Measurements from ENCODE around the gene PFN1.

The PFN1 gene

GRCh38 chr17:4946312-4946976 lies 1.9 kb downstream of the PFN1 start:
- TF ChIP-seq CTCF (IDR thresholded peaks at IDR 0.05; ENCODE audit: low read depth, low read length), result no peak
- DNase-seq (ENCODE audit: low read depth in 2 of 2), result no peak
- peak overlapping the region; percentile 98 to 99 for H3K4me3 ChIP-seq (replicated peaks in 1 of 2; ENCODE audit: low read depth in 2 of 2, low read length in 2 of 2)

- DNase-seq (ENCODE audit: low read depth in 2 of 2), result no peak
- no peak for TF ChIP-seq CTCF (IDR thresholded peaks at IDR 0.05; ENCODE audit: low read depth, low read length)
- peak overlapping the region; percentile 98 to 99 for H3K4me3 ChIP-seq (replicated peaks in 1 of 2; ENCODE audit: low read depth in 2 of 2, low read length in 2 of 2)
These were observed 2.4 kb downstream of the PFN1 start for GRCh38 chr17:4945944-4946280.

- peak overlapping the region in 1 of 2 donors; percentile 98 for H3K4me3 ChIP-seq (replicated peaks in 1 of 2; ENCODE audit: low read depth in 2 of 2, low read length in 2 of 2)
- DNase-seq (ENCODE audit: low read depth in 2 of 2), result peak; percentile 88 to 96
- no peak for TF ChIP-seq CTCF (IDR thresholded peaks at IDR 0.05; ENCODE audit: low read depth, low read length)
These were observed 3.0 kb downstream of the PFN1 start for GRCh38 chr17:4945176-4945943.

GRCh38 chr17:4944554-4945175 lies 3.7 kb downstream of the PFN1 start:
- no peak overlapping the region for H3K4me3 ChIP-seq (replicated peaks in 1 of 2; ENCODE audit: low read depth in 2 of 2, low read length in 2 of 2)
- no peak for TF ChIP-seq CTCF (IDR thresholded peaks at IDR 0.05; ENCODE audit: low read depth, low read length)
- no peak for DNase-seq (ENCODE audit: low read depth in 2 of 2)

GRCh38 chr17:4944163-4944553 lies 4.2 kb downstream of the PFN1 start:
- no peak overlapping the region for H3K4me3 ChIP-seq (replicated peaks in 1 of 2; ENCODE audit: low read depth in 2 of 2, low read length in 2 of 2)
- TF ChIP-seq CTCF (IDR thresholded peaks at IDR 0.05; ENCODE audit: low read depth, low read length), result no peak
- DNase-seq (ENCODE audit: low read depth in 2 of 2), result no peak

GRCh38 chr17:4942760-4943508 lies 5.4 kb downstream of the PFN1 start:
- TF ChIP-seq CTCF (IDR thresholded peaks at IDR 0.05; ENCODE audit: low read depth, low read length), result no peak
- peak in 1 of 2 donors; percentile 26 for DNase-seq (ENCODE audit: low read depth in 2 of 2)
- no peak overlapping the region for H3K4me3 ChIP-seq (replicated peaks in 1 of 2; ENCODE audit: low read depth in 2 of 2, low read length in 2 of 2)
